HG02884 (cell line): ENCODE measurements around the gene ITPR3.
A peak's percentile ranks its signal among the peaks of the same experiment; 100 is the strongest.

Experiments
- ATAC-seq: cut with Tn5 transposase; IDR thresholded peaks from one replicate; pipeline ENCODE4 v1.9.1; 2021; ENCODE audit warnings: mild to moderate bottlenecking, moderate library complexity; ENCODE audit not compliant: unreplicated experiment

ITPR3 gene

GRCh38 chr6:33620856-33621710 is at the start of gene ITPR3:
ITPR3 (plus strand) TSS chr6:33621322; CDS start chr6:33621603, 281 bp downstream.
- ATAC-seq: peak; percentile 63

GRCh38 chr6:33571637-33572316 is 49.3 kb upstream of the ITPR3 start:
- no peak for ATAC-seq

GRCh38 chr6:33575211-33575610 is 45.9 kb upstream of the ITPR3 start:
- no peak for ATAC-seq

DNA sequence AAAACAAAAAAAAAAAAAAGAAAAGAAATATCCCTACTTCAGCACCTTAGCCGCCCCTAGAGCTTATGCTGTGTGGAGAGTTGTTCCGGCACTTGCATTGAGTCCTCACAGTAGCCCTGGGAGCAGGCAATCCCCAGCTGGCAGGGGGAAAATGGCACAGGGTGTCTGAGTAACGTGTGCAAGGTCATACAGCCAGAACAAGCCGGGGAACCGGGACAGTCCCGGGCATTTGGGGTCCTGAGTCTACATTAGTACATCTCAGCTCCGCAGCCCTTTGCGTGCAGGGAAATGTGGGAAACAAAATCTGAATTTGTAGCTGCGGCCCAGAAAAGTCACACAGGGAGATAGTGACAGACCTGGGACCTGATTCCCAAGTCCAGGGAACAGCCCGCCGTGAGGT is 44.5 kb upstream of the ITPR3 start:
- ATAC-seq: no peak

GRCh38 chr6:33577106-33577535 is 44.0 kb upstream of the ITPR3 start:
- no peak for ATAC-seq

GRCh38 chr6:33577718-33578117 is 43.4 kb upstream of the ITPR3 start:
- no peak for ATAC-seq

DNA sequence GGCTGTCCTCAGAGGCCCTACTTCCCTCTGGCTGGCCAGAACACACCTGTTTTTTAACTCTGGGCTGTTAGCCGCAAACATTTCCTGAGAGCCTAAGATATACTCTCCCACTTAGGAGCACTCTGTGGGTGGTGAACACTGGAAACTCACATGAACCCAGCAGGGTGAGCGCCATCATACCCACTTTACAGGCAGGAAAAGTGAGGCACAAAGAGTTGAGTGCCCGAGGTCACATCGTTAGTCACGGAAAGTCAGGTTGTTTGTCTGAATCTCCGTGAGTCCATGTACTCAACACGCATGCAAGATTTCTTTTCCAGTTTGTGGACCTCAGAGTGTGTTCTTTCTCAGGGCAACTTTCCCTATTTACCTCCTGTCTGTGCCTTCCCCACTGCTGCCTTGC is 43.0 kb upstream of the ITPR3 start:
- ATAC-seq: no peak

DNA sequence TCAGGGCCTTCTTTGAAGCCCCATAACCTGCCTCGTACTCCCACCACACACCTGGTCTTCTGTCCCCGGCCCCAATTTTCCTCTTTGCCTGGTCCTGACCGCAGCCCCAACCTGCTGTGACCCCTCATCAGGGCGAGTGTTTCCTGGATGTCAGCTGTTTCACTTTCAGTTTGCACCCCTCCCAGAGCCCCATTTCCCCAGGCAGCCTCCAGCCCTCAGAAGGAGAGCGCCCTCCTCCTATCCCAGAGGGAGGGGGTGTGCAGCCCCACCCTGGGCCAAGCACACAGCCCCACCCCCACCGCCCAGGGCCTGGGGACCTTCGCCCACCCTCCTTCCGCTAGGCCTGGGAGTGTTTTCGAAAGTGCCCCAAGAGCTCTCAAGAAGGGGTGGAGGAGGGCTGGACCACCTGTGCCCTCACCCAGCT is 42.5 kb upstream of the ITPR3 start:
- ATAC-seq: no peak

DNA sequence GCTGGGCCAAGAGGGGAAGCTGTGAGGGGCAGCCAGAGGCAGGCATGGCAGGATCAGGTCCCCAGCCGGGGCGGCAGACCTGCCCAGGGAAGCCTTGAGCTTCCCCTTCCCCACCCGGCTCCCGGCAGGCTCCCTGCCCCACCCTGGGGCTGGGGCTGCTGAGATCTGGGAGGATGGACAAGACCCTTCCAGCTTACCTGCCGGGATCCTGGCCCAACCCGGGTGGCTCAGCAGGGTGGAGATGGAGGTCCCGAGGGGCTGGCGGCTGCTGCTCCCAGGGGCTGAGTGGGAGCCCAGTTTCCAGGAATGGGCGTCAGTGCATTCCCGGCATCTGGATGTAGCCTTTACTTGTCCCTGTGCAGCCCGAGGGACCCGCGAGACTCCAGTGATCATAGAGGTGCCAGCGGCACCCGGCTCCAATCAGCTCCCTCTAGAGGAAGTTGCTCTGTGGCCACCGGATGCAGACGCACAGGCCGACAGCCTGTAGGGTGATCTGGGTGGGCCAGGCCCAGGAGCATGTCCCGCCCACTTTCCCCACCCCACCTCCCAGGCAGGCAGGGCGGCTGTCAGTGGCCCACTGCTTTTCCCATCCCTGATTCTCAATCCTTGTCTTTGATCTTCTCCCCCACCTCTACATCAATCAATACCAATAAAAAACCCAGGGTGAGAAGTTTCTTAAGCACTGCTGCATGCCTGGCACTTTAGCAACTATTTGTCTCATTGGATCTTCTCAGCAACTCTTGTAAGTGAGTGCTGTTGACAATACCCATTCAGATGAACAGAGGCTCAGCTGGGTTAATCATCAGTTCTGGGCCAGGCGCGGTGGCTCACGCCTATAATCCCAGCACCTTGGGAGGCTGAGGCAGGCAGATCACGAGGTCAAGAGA is 41.1 kb upstream of the ITPR3 start, which contains the start of gene BAK1:
TSS of gene BAK1 (minus strand) at position 449 of the 887 bp plus-strand sequence. CDS start 2,672 bp downstream, outside the sequence.
- ATAC-seq: peak; percentile 78

GRCh38 chr6:33581186-33581585 is 39.9 kb upstream of the ITPR3 start:
- no peak for ATAC-seq

DNA sequence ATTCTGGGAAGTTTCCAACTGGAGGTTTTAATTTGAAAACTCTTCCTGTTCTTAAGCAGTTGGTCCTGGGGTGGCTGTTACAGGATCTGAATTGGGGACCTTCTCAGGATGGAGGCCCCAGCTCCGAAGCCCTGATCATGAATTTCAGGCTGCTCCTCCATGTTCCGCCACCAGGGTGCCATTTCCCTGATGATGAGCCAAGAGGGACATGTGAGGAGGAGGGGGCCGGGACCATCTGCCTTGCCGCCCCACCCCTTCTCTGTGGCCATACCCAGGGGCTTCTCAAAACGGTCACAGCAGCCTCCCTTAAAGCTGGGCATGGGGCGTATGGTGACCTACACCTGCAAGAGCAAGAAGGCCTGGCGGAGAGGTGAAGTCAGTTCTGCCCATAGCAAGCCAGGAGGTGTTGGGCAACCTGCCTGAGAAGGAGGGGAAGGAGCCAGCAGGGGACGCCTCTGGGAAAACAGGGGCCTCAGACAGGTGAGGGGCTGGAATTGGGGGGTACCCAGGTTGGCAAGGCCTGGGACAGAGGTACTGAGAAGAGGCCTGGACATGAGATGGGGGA is 37.4 kb upstream of the ITPR3 start:
- ATAC-seq: no peak

GRCh38 chr6:33584700-33585402 is 36.3 kb upstream of the ITPR3 start:
- ATAC-seq: no peak

DNA sequence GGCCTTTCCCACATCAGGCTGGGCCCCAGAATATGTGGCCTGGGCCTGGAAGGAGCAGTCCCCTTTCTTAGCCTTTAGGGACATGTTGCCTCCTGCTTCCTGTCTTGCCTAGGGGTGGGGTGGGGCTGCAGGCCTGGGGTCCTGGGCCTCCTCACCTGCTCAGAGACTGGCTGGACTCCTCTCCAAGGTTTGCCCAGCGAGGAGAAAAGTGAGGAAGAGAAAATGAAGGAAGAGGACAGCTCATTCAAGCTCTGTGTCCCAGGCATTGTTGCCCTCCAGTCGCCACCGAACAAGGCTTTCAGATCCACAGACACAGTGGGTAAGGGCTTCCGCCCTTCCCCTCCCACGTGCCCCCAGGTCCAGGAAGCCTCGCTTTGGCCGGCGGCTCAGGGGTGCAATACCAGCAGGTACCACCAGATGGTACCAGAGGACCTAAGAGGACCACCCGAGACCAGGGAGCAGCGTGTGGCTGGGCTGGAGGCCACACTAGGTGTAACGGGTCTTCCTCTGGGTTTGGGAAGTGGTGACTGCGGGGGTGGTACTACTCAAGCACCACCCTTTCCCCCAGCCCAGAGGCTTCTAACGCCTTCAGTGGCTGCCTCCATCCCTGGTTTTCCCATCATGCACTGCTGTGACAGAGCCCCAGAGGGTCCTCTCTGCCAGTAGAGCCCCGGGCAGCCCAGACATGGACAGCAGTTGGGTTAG is 35.6 kb upstream of the ITPR3 start:
- ATAC-seq: peak; percentile 64

- ATAC-seq: no peak
Observed at GRCh38 chr6:33586108-33586640, 34.9 kb upstream of the ITPR3 start.

- no peak for ATAC-seq
Observed at GRCh38 chr6:33587529-33587928, 33.6 kb upstream of the ITPR3 start.

DNA sequence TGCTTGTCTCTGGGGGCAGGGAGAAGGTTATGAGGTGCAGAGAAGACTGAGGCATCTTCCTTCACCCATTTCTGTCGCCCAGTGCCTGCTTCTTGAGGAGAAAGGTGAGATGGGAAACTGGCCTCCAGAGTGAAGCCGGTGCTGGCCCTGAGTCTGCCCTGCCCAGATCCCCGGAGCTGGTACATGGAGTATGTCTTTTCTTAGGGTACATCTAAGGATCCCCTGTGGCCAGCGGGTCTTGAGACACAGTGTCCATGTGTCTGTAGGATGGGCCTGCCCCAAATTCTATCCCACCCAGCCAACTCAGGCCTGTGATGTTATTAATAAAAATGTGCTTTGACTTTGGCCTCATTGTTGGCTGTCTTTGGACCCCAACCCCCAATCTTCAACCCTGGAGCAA is 32.2 kb upstream of the ITPR3 start:
- ATAC-seq: no peak

DNA sequence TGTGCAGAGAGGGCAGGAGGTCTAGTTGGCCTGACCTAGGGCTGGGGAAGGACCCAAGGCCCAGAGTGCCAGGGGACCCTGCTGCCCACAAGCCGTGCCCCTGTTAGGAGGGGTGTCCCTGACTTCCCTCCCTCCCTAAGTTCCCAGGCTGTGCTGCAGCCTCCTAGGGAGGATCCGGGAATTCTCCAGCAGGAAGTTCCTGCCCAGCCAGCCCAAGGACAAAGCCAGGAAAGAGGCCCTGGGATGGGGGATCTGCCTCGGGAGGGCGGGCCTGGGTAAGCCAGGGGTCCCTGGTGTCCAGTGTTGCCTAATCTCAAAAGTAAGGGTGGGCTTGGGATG is 31.8 kb upstream of the ITPR3 start:
- no peak for ATAC-seq

- ATAC-seq: no peak
Observed at GRCh38 chr6:33589731-33590530, 31.2 kb upstream of the ITPR3 start.
